SJSA1 (cell line): ENCODE measurements around the gene AHCYL1. TPM values are rescaled to one million over a fixed set of nuclear protein-coding genes. Genes with fewer than 3 reads are reported as not detected.

Experiments used
- DNase-seq, 2 experiments: peaks; one replicate each; pipeline ENCODE4 v3.0.0-alpha.2; 2015 to 2020; ENCODE audit warnings: low spot score in 2 of 2, low read depth in 1 of 2
- H3K27ac ChIP-seq: fragments of 250-450 bp; sonication (Bioruptor Pico); 2 replicates; pipeline ENCODE4 v1.5.1; 2020; ENCODE audit warnings: mild to moderate bottlenecking, moderate library complexity
- H3K27me3 ChIP-seq: fragments of 250-450 bp; sonication (Bioruptor Pico); replicated peaks from 2 replicates; pipeline ENCODE4 v1.5.1; 2020; ENCODE audit warnings: mild to moderate bottlenecking, moderate library complexity
- H3K36me3 ChIP-seq: fragments of 250-450 bp; sonication (Bioruptor Pico); 2 replicates; pipeline ENCODE4 v1.5.1; 2020; ENCODE audit warnings: mild to moderate bottlenecking
- H3K4me1 ChIP-seq: fragments of 250-450 bp; sonication (Bioruptor Pico); replicated peaks from 2 replicates; pipeline ENCODE4 v1.6.1; 2021; ENCODE audit warnings: mild to moderate bottlenecking
- H3K4me3 ChIP-seq: fragments of 250-450 bp; sonication (Bioruptor Pico); 2 replicates; pipeline ENCODE4 v1.5.1; 2020; ENCODE audit warnings: mild to moderate bottlenecking
- H3K9me3 ChIP-seq: fragments of 250-450 bp; sonication (Bioruptor Pico); replicated peaks from 2 replicates; pipeline ENCODE4 v1.5.1; 2020; ENCODE audit warnings: mild to moderate bottlenecking
- total RNA-seq: library from RNA; depleted of rRNA; stranded (reverse); fragments of >200 nt; shearing (Covaris generic); gene quantifications from 2 replicates; pipeline ENCODE4 v1.2.3, GENCODE V29; 2014

The AHCYL1 gene
- total RNA-seq, 1 experiment from 2014 or later, result 44.9 TPM

DNA sequence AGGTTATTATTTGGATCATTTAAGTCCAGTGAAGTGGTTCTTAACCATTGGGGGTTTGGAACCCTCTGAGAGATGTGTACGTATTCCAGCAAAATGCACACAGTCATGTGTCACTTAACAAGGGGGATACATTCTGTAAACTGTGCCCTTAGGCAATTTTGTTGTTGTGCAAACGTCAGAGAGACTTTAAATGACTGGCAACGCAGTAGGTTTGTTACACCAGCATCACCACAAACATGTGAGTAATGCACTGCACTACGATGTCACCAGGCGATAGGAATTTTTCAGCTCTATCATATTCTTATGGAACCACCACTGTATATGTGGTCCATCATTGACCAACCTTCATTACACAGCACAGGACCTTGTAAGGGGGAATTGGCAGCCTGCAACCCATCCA lies 11.9 kb downstream of the AHCYL1 start:
- Histone ChIP-seq H3K4me3 (no peak overlapping the region), H3K27me3 (no peaks in the 10 kb centered on the region), H3K36me3 (peaks cover 66% of the 10 kb centered on the region), H3K27ac (no peak overlapping the region), H3K4me1 (peaks cover 11% of the 10 kb centered on the region), H3K9me3 (no peaks in the 10 kb centered on the region)
- no peak for DNase-seq

DNA sequence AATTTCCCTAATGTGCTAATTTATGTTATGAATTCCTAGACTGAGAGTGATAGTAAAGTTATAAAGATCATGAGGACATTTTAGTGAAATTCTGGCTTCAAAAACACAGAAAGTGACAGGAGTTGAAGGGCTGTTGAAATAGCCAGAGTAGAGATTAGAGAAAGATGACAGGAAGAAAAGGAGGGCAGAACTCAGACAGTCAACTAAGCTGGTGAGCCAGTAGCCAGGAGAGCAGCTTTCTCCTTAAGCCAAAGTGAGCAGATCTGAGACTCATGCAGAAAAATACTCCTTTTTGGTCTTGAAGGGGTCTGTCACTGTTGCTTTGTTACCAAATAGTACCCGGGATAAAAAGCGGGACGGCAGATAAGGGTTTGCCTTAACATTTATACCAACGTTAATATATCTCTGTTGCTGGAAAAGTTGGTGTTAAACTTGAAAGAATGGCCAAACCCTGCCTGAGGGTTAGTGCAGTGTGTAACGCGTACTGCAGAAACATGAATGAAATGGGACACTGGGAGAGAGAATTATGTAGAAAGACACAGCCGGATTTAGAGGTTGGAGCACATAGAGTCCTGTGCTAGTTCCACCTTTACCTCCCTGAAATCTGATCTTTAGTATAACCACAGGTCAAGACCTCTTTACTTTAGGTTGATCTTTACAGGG lies 12.8 kb downstream of the AHCYL1 start:
- H3K4me3 ChIP-seq, result no peak overlapping the region
- H3K4me1 ChIP-seq, result peaks cover 14% of the 10 kb centered on the region
- peaks cover 64% of the 10 kb centered on the region for H3K36me3 ChIP-seq
- no peaks in the 10 kb centered on the region for H3K9me3 ChIP-seq
- H3K27ac ChIP-seq, result no peak overlapping the region
- no peaks in the 10 kb centered on the region for H3K27me3 ChIP-seq
- no peak for DNase-seq

GRCh38 chr1:109997867-109998229 lies 13.3 kb downstream of the AHCYL1 start:
- Histone ChIP-seq H3K9me3 (no peaks in the 10 kb centered on the region), H3K27ac (no peak overlapping the region), H3K4me3 (no peak overlapping the region), H3K27me3 (no peaks in the 10 kb centered on the region), H3K4me1 (peaks cover 19% of the 10 kb centered on the region), H3K36me3 (peaks cover 62% of the 10 kb centered on the region)
- DNase-seq, result no peak

GRCh38 chr1:110002695-110003094 lies 18.1 kb downstream of the AHCYL1 start:
- Histone ChIP-seq H3K4me1 (peaks cover 47% of the 10 kb centered on the region), H3K27me3 (no peaks in the 10 kb centered on the region), H3K27ac (peak overlapping the region; percentile 92), H3K4me3 (no peak overlapping the region), H3K9me3 (no peaks in the 10 kb centered on the region), H3K36me3 (peaks cover 32% of the 10 kb centered on the region)
- no peak for DNase-seq

DNA sequence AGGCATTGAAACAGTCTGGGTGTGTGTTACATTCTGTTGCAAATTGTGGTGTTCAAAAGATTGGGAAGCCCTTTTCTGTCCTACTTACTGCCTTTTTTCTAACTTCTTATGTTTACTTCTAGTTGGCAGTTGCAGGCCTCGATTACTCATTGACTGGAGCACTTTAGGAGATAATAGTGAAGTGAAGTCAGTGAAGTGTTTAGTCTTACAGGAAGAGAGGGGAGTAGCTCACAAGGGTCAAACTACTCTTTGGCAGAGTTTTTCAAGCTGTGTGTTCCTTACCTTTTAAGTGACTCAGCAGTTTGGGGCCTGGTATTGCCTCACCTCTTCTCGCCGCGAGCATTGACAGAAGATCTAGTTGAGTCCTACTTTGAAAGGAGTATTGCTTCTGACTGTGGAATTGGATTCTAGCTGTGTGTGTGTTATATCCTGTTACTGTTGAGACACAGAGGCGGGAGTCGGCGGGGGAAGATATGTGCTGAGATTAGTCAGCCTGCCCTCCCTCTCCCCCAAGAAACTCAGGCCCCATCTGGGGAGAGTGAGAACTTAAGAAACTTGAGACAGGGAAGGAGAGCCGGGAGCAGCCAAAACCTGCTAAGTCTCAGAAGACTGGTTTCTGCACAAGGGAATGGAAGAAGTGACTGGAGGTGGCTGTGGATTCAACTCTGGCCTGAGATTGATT lies 19.3 kb downstream of the AHCYL1 start:
- H3K27ac ChIP-seq, result peak overlapping the region; percentile 92
- H3K27me3 ChIP-seq, result no peaks in the 10 kb centered on the region
- peaks cover 29% of the 10 kb centered on the region for H3K36me3 ChIP-seq
- no peaks in the 10 kb centered on the region for H3K9me3 ChIP-seq
- H3K4me1 ChIP-seq, result peaks cover 47% of the 10 kb centered on the region
- H3K4me3 ChIP-seq, result no peak overlapping the region
- DNase-seq, result peak; percentile 90 to 96

DNA sequence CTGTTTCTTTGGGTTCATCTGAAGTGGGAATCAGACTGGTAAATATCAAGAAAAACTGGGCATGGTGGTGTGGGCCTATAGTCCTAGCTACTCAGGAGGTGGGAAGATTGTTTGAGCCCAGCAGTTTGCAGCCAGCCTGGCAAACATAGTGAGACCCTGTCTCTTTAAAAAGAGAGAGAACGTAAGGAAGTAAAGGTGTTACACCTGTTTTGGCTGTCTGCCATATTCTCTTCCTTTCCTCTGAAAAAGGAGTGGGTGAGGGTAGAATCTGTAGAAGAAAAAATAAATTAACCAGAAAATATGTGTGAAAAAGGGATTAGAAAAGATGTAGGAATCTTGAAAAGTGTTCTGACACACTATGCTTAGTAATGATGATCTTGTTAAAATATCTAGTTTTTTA lies 20.0 kb downstream of the AHCYL1 start:
- peaks cover 31% of the 10 kb centered on the region for H3K36me3 ChIP-seq

DNA sequence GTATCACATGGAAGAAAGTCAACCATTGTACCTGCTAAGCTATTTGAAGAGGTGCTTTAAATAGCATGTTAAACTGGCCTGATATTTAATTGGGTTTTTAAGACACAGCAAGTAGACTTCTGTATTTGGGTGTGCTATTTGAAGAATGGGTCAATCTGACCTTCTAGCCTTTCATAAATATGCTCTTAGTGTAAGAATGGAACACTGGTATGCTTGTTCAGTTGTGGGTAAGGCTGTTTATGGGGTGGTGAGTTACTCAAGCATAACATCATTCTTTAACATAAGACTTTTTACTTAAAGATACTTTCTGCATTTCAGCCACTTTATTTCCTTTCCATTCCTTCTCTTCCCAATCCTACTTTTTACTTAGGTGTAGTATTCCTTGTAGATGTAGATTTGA lies 21.4 kb downstream of the AHCYL1 start:
- H3K27me3 ChIP-seq, result no peaks in the 10 kb centered on the region
- H3K36me3 ChIP-seq, result peaks cover 42% of the 10 kb centered on the region
- peaks cover 47% of the 10 kb centered on the region for H3K4me1 ChIP-seq
- H3K4me3 ChIP-seq, result no peak overlapping the region
- H3K27ac ChIP-seq, result no peak overlapping the region
- H3K9me3 ChIP-seq, result no peaks in the 10 kb centered on the region
- peak in 1 of 2 experiments; percentile 18 for DNase-seq

More for the DNA sequence above, 20.0 kb downstream of the AHCYL1 start:
- Histone ChIP-seq H3K4me1 (peaks cover 47% of the 10 kb centered on the region), H3K27ac (peak overlapping the region; percentile 92), H3K4me3 (no peak overlapping the region), H3K9me3 (no peaks in the 10 kb centered on the region), H3K27me3 (no peaks in the 10 kb centered on the region)
- no peak for DNase-seq

- Histone ChIP-seq H3K4me3 (no peak overlapping the region), H3K27ac (no peak overlapping the region), H3K9me3 (no peaks in the 10 kb centered on the region), H3K36me3 (peaks cover 48% of the 10 kb centered on the region), H3K4me1 (peaks cover 49% of the 10 kb centered on the region), H3K27me3 (no peaks in the 10 kb centered on the region)
- DNase-seq, result no peak
These were observed 22.0 kb downstream of the AHCYL1 start for GRCh38 chr1:110006516-110006915.

GRCh38 chr1:110007046-110007830 lies 22.7 kb downstream of the AHCYL1 start:
- DNase-seq, result no peak
- Histone ChIP-seq H3K4me3 (no peak overlapping the region), H3K9me3 (no peaks in the 10 kb centered on the region), H3K36me3 (peaks cover 52% of the 10 kb centered on the region), H3K27me3 (no peaks in the 10 kb centered on the region), H3K27ac (no peak overlapping the region), H3K4me1 (peaks cover 51% of the 10 kb centered on the region)

DNA sequence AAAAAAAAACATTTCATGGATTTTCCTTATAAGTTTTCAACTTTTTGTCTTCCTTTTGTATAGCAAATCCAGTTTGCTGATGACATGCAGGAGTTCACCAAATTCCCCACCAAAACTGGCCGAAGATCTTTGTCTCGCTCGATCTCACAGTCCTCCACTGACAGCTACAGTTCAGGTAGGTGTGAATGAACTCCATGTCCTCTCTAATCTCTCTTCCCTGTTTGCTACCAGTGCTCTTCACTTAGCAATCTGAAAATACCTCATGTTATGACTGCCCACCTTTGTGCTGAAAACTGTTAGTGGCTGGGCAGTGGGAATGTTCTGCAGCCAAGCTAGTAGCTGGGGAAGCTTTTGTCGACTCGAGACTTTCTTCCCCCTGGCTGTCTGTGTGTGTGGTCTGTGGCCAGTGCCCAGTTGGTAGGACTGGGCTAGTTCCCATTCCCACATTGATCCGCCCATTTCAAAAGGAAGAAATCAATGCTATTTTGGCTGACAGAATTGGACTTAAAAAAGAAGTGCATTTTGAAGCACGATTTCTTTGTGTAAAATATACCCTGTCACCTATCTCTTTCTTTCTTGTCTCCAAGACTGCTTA lies 24.5 kb downstream of the AHCYL1 start:
- Histone ChIP-seq H3K36me3 (peaks cover 65% of the 10 kb centered on the region), H3K9me3 (no peaks in the 10 kb centered on the region), H3K4me3 (no peak overlapping the region), H3K27me3 (no peaks in the 10 kb centered on the region), H3K4me1 (peaks cover 33% of the 10 kb centered on the region), H3K27ac (no peak overlapping the region)
- no peak for DNase-seq

GRCh38 chr1:110011527-110012041 lies 27.0 kb downstream of the AHCYL1 start:
- peaks cover 8% of the 10 kb centered on the region for H3K4me1 ChIP-seq
- peak; percentile 40 to 49 for DNase-seq
- H3K4me3 ChIP-seq, result no peak overlapping the region
- no peak overlapping the region for H3K27ac ChIP-seq
- H3K27me3 ChIP-seq, result no peaks in the 10 kb centered on the region
- H3K36me3 ChIP-seq, result peaks cover 77% of the 10 kb centered on the region
- no peaks in the 10 kb centered on the region for H3K9me3 ChIP-seq

GRCh38 chr1:110012100-110012780 lies 27.7 kb downstream of the AHCYL1 start:
- no peaks in the 10 kb centered on the region for H3K9me3 ChIP-seq
- H3K27me3 ChIP-seq, result no peaks in the 10 kb centered on the region
- H3K27ac ChIP-seq, result no peak overlapping the region
- H3K4me1 ChIP-seq, result 0 out of 2 replicates have a peak, but pooled peaks cover 6% of the 10 kb centered on the region
- H3K4me3 ChIP-seq, result no peak overlapping the region
- DNase-seq, result no peak
- H3K36me3 ChIP-seq, result peaks cover 82% of the 10 kb centered on the region

DNA sequence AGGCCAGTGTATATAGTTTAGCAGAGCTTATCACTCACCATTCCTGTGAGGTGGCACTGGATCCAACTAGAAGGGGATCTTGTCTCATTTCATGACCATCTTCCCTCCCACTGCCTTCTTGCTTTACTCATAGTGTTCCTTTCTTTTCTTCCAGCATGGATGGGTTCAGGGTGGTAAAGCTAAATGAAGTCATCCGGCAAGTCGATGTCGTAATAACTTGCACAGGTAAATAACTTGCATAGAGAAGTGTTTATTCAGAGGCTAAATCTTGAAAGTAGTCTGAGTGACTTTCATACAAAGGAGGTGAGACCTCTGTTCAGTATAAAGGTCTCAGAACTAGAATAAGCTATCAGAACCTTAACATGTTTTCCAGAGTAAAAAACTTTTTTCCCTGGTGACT lies 33.2 kb downstream of the AHCYL1 start:
- no peak overlapping the region for H3K4me3 ChIP-seq
- H3K4me1 ChIP-seq, result peaks cover 10% of the 10 kb centered on the region
- H3K27me3 ChIP-seq, result no peaks in the 10 kb centered on the region
- H3K27ac ChIP-seq, result no peak overlapping the region
- no peaks in the 10 kb centered on the region for H3K9me3 ChIP-seq
- peaks cover 97% of the 10 kb centered on the region for H3K36me3 ChIP-seq
- DNase-seq, result no peak
